ENCODE measurements around the gene OLFM3.

GRCh38 chr1:101959456-101959855 lies 37.3 kb downstream of the OLFM3 start:
- TF ChIP-seq CTCF (IDR thresholded peaks at IDR 0.05) (no peak), POLR2A (IDR thresholded peaks at IDR 0.05) (no peak)

All from uterus (tissue), 2 donors.